CD14-positive monocyte (primary cell): ENCODE results near the gene DNMBP. TPM values are rescaled to one million over a fixed set of nuclear protein-coding genes. Genes with fewer than 3 reads are reported as not detected.

Experiments used
- DNase-seq, 3 donors: peaks; one replicate each; pipeline ENCODE4 v3.0.0-alpha.2; 2011 to 2022
- H2AFZ ChIP-seq: 2 replicates; pipeline ENCODE4 v1.6.0; 2012; ENCODE audit warnings: mild to moderate bottlenecking, low read depth, low read length, inconsistent platforms; ENCODE audit not compliant: insufficient read depth, poor library complexity, severe bottlenecking
- H3K27ac ChIP-seq, 2 donors: 1 replicate in 1 of 2; 2 replicates in 1 of 2; pipeline ENCODE4 v1.5.1; 2012 to 2013; ENCODE audit warnings: low read length in 2 of 2, control low read depth in 1 of 2, inconsistent platforms in 1 of 2, low read depth in 1 of 2, mild to moderate bottlenecking in 1 of 2
- H3K27me3 ChIP-seq, 2 donors: one replicate each; pipeline versions ENCODE4 v1.6.0 to v1.6.1; 2011 to 2013; ENCODE audit warnings: low read length in 2 of 2; ENCODE audit not compliant: control insufficient read depth in 2 of 2, insufficient read depth in 2 of 2
- H3K36me3 ChIP-seq, 2 donors: replicated peaks in 1 of 2; 1 replicate in 1 of 2; 2 replicates in 1 of 2; pipeline versions ENCODE4 v1.5.1 to v1.6.1; 2012 to 2013; ENCODE audit warnings: low read length in 2 of 2, control low read depth in 1 of 2, inconsistent platforms in 1 of 2, mild to moderate bottlenecking in 1 of 2; ENCODE audit not compliant: insufficient read depth in 2 of 2, control insufficient read depth in 1 of 2
- H3K4me1 ChIP-seq, 2 donors: 1 replicate in 1 of 2; 2 replicates in 1 of 2; pipeline versions ENCODE4 v1.5.1 to v1.6.1; 2012 to 2013; ENCODE audit warnings: low read length in 2 of 2, control low read depth in 1 of 2, inconsistent platforms in 1 of 2, mild to moderate bottlenecking in 1 of 2, moderate library complexity in 1 of 2; ENCODE audit not compliant: insufficient read depth in 2 of 2, control insufficient read depth in 1 of 2
- H3K4me2 ChIP-seq: replicated peaks from 2 replicates; pipeline ENCODE3; 2012; ENCODE audit warnings: low read length, moderate library complexity, mild to moderate bottlenecking; ENCODE audit not compliant: poor library complexity, severe bottlenecking; ENCODE audit errors: extremely low read depth
- H3K4me3 ChIP-seq, 3 experiments: fragments of 200-600 bp in 1 of 3; sonication (generic) in 1 of 3; replicated peaks in 1 of 3; 1 replicate in 2 of 3; 2 replicates in 1 of 3; pipeline ENCODE4 v1.5.1; 2011 to 2013; ENCODE audit warnings: low read length in 3 of 3, mild to moderate bottlenecking in 3 of 3, control low read depth in 2 of 3, low read depth in 2 of 3, inconsistent platforms in 1 of 3, moderate library complexity in 1 of 3
- H3K79me2 ChIP-seq: 2 replicates; pipeline ENCODE4 v1.6.0; 2012; ENCODE audit warnings: mild to moderate bottlenecking, control low read depth, inconsistent platforms, low read length, moderate library complexity; ENCODE audit not compliant: insufficient read depth
- H3K9ac ChIP-seq: 2 replicates; pipeline ENCODE4 v1.6.0; 2017; ENCODE audit warnings: low read length, mild to moderate bottlenecking; ENCODE audit not compliant: insufficient read depth, poor library complexity, severe bottlenecking
- H3K9me3 ChIP-seq, 2 donors: replicated peaks in 1 of 2; 1 replicate in 1 of 2; 2 replicates in 1 of 2; pipeline versions ENCODE4 v1.5.1 to v1.6.1; 2012 to 2013; ENCODE audit warnings: low read length in 2 of 2, control low read depth in 1 of 2; ENCODE audit not compliant: control insufficient read depth in 1 of 2, insufficient read depth in 1 of 2
- H4K20me1 ChIP-seq: 2 replicates; pipeline ENCODE4 v1.6.0; 2012; ENCODE audit warnings: mild to moderate bottlenecking, low read length, control low read depth, moderate library complexity; ENCODE audit not compliant: insufficient read depth
- H3K27ac Mint-ChIP-seq, 7 donors: one replicate each; pipeline ENCODE4 v1.8.0; 2020; ENCODE audit warnings: mild to moderate bottlenecking in 7 of 7, mixed read lengths in 7 of 7, moderate library complexity in 6 of 7, inconsistent platforms in 2 of 7
- H3K27me3 Mint-ChIP-seq, 3 donors: one replicate each; pipeline ENCODE4 v1.8.0; 2021 to 2022; ENCODE audit warnings: low read depth in 3 of 3, mild to moderate bottlenecking in 3 of 3, mixed read lengths in 3 of 3, moderate library complexity in 3 of 3, inconsistent platforms in 1 of 3
- H3K36me3 Mint-ChIP-seq, 2 donors: one replicate each; pipeline ENCODE4 v1.8.0; 2020; ENCODE audit warnings: mixed read lengths in 2 of 2, inconsistent platforms in 1 of 2, mild to moderate bottlenecking in 1 of 2
- H3K4me1 Mint-ChIP-seq: one replicate; pipeline ENCODE4 v1.8.0; 2020; ENCODE audit warnings: mild to moderate bottlenecking, mixed read lengths
- H3K4me3 Mint-ChIP-seq, 2 donors: one replicate each; pipeline ENCODE4 v1.8.0; 2020; ENCODE audit warnings: mild to moderate bottlenecking in 2 of 2, mixed read lengths in 2 of 2, moderate library complexity in 1 of 2
- H3K9me3 Mint-ChIP-seq, 7 donors: one replicate each; pipeline ENCODE4 v1.8.0; 2020 to 2022; ENCODE audit warnings: mixed read lengths in 7 of 7, mild to moderate bottlenecking in 6 of 7, moderate library complexity in 6 of 7, inconsistent platforms in 2 of 7
- WGBS: methylation state at CpG from one replicate; pipeline ENCODE4 v1.1.5; 2013; ENCODE audit warnings: missing lambda C conversion rate; ENCODE audit not compliant: insufficient coverage; 5-methylcytosine and 5-hydroxymethylcytosine counted together
- intact Hi-C, 2 donors: fragments of 100-400 bp; cut with micrococcal nuclease; formaldehyde crosslinking; loops; one replicate each; pipeline versions ENCODE4 v1.15.0 to v1.15.1; 2023
- polyA plus RNA-seq, 3 donors: library from polyadenylated mRNA; depleted of rRNA in 1 of 3; unstranded in 2 of 3; stranded (reverse) in 1 of 3; fragments of 300-500 nt in 2 of 3; fragments of >200 nt in 1 of 3; fragmentation: Illumina TruSeq in 2 of 3; gene quantifications; 1 replicate in 2 of 3; 2 replicates in 1 of 3; pipeline ENCODE4 v1.2.3, GENCODE V29; 2012 to 2021
- TF ChIP-seq, protein P1 (sequence below): fragments of 200-600 bp; IDR thresholded peaks from one replicate; pipeline ENCODE4 v1.8.0; 2022; ENCODE audit warnings: antibody characterized with exemption, mild to moderate bottlenecking

The DNMBP gene
- polyA plus RNA-seq, 3 donors = 0.83 to 10.3 (median 1.2) TPM

DNA sequence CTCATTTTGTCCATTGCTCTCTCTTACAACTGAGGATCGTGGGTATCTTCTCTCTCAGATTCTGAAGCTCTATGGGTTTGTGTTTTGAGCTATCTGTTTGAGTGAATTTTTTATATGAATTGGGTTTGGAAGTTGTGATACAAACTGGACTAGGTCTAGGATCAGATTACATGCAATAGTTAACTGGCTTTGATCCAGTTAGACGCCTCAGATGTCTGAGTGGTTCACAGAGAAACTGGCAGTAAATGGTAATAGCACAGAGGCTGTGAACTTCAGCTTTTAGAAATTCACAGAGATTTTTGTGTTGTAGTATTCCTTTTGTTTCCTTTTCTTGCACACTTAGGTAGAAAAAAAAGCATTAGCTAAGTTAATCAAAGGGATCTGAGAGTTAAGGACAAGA lies 12.7 kb upstream of the DNMBP start:
- no peaks in the 10 kb centered on the region for H3K36me3 Mint-ChIP-seq
- peaks cover 6 to 14% (median 9%) of the 10 kb centered on the region in 3 donors for H3K27me3 Mint-ChIP-seq
- peaks cover 0 to 7% (median 2%) of the 10 kb centered on the region in 7 donors for H3K9me3 Mint-ChIP-seq
- Histone ChIP-seq H2AFZ (no peak overlapping the region), H3K9me3 (no peaks in the 10 kb centered on the region), H3K36me3 (no peaks in the 10 kb centered on the region), H3K4me1 (no peaks in the 10 kb centered on the region), H3K79me2 (no peaks in the 10 kb centered on the region), H3K27me3 (peaks cover 0 to 4% of the 10 kb centered on the region in 2 donors), H3K27ac (no peak overlapping the region), H3K4me3 (no peak overlapping the region), H3K4me2 (no peak overlapping the region), H4K20me1 (no peaks in the 10 kb centered on the region), H3K9ac (no peak overlapping the region)
- intact Hi-C loops = no loop called here
- no CpG with 5 or more reads among the region's 2 CpGs for WGBS
- H3K27ac Mint-ChIP-seq = no peak overlapping the region
- no peaks in the 10 kb centered on the region for H3K4me1 Mint-ChIP-seq
- no peak overlapping the region for H3K4me3 Mint-ChIP-seq
- no peak for DNase-seq
- TF ChIP-seq, protein P1, sequence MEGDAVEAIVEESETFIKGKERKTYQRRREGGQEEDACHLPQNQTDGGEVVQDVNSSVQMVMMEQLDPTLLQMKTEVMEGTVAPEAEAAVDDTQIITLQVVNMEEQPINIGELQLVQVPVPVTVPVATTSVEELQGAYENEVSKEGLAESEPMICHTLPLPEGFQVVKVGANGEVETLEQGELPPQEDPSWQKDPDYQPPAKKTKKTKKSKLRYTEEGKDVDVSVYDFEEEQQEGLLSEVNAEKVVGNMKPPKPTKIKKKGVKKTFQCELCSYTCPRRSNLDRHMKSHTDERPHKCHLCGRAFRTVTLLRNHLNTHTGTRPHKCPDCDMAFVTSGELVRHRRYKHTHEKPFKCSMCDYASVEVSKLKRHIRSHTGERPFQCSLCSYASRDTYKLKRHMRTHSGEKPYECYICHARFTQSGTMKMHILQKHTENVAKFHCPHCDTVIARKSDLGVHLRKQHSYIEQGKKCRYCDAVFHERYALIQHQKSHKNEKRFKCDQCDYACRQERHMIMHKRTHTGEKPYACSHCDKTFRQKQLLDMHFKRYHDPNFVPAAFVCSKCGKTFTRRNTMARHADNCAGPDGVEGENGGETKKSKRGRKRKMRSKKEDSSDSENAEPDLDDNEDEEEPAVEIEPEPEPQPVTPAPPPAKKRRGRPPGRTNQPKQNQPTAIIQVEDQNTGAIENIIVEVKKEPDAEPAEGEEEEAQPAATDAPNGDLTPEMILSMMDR = no peak

DNA sequence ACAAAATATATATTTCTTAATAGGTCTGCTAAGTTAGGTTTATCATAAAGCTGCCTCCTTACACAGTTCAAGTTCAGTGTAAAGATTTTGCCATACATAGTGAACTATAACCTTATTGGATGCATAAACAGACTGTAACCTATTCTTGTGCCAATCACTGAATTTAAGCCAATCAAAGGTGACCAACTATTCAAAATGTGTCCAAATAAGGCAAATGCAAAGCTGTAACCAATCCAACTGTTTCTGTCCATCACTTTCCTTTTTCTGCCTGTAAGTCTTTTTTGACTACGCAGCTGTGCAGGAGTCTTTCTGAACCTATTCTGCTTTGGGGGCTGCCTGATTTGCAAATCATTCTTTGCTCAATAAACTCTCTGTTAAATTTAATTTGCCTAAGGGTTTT lies 11.6 kb upstream of the DNMBP start:
- TF ChIP-seq, protein P1 = no peak
- H3K9ac ChIP-seq = no peak overlapping the region

More for the DNA sequence above, 11.6 kb upstream of the DNMBP start:
- no peak overlapping the region for H3K4me2 ChIP-seq
- H3K4me1 ChIP-seq = no peaks in the 10 kb centered on the region
- DNase-seq = no peak
- peaks cover 0 to 2% (median 0%) of the 10 kb centered on the region in 7 donors for H3K9me3 Mint-ChIP-seq
- H3K27ac Mint-ChIP-seq = no peak overlapping the region
- WGBS = 100% methylated on average over 1 of the region's 1 CpG
- H3K27me3 ChIP-seq = peaks cover 0 to 4% of the 10 kb centered on the region in 2 donors
- no peaks in the 10 kb centered on the region for H3K79me2 ChIP-seq
- peaks cover 6 to 14% (median 8%) of the 10 kb centered on the region in 3 donors for H3K27me3 Mint-ChIP-seq
- no peak overlapping the region for H2AFZ ChIP-seq
- no peak overlapping the region for H3K4me3 ChIP-seq
- no peaks in the 10 kb centered on the region for H3K36me3 Mint-ChIP-seq
- H3K4me3 Mint-ChIP-seq = no peak overlapping the region
- H3K36me3 ChIP-seq = no peaks in the 10 kb centered on the region
- no peaks in the 10 kb centered on the region for H3K9me3 ChIP-seq
- intact Hi-C loops = no loop called here
- no peak overlapping the region for H3K27ac ChIP-seq
- H3K4me1 Mint-ChIP-seq = no peaks in the 10 kb centered on the region
- H4K20me1 ChIP-seq = no peaks in the 10 kb centered on the region
